Heart left ventricle (tissue), 13 donors: ENCODE measurements around the gene RHO.

ENCODE experiments used
- POLR2A ChIP-seq, 2 donors: fragments of 450-650 bp; IDR thresholded peaks; one replicate each; pipeline ENCODE4 v1.6.1; 2017; ENCODE audit warnings: antibody characterized with exemption in 2 of 2, mild to moderate bottlenecking in 2 of 2, moderate library complexity in 2 of 2
- TF ChIP-seq, protein P1 (sequence below), 12 donors: fragments of 200-600 bp; sonication (generic) in 4 of 12; IDR thresholded peaks; one replicate each; pipeline versions ENCODE4 v1.5.0 to v1.8.0; 2018 to 2022; ENCODE audit warnings: antibody characterized with exemption in 12 of 12, mild to moderate bottlenecking in 5 of 12
- donor health status: ischemic (EF 13 %, LVEDD 7.1; RV severe dilation, severe dysfunction).
- donor health status: DM: no; HTN: yes; CAD: no.
- donor health status: DM: no; HTN: no; CAD: no.
- donor health status: ischemic (EF 25% LVEDD 6.9; RV normal size, moderate dysfunction).
- donor health status: ischemic (EF 25% LVEDD 5.7; RV mildly dilated, moderate dysfunction).
- donor health status: ischemic (EF 35%, LVEDD 5.7; RV mildly dilated, moderate dysfunction).
- donor health status: nonischemic (EF 11% LVEDD 7.7; RV severe dilation, severe dysfunction).
- donor health status: DM: yes; HTN: yes; CAD: no.
- donor health status: PGD.
- donor health status: ischemic (EF 29% LVEDD 5.4; RV normal size, mild dysfunction).
- donor health status: nonischemic (EF 23%, LVEDD 6.1; RV moderate dilation, normal function).

DNA sequence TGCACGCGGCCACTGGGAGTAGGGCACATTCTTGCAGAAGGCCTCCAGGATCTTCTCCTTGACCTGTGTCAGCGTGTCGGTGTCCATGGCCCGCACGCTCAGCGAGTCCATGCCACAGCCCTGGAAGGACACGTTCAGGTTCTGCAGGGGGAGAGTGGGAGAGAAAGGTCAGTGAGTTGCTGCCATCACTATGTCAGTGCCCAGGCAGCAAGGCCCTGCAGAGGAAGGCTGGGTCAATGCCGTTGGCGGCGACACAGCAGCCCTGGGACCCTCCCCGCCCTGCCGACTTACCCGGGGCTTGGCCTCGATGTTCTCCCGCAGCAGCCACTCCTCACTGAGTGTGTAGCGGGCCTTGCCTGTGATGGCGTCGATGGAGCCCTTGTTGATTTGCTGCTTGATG lies 34.4 kb downstream of the RHO start:
- TF ChIP-seq, protein P1, sequence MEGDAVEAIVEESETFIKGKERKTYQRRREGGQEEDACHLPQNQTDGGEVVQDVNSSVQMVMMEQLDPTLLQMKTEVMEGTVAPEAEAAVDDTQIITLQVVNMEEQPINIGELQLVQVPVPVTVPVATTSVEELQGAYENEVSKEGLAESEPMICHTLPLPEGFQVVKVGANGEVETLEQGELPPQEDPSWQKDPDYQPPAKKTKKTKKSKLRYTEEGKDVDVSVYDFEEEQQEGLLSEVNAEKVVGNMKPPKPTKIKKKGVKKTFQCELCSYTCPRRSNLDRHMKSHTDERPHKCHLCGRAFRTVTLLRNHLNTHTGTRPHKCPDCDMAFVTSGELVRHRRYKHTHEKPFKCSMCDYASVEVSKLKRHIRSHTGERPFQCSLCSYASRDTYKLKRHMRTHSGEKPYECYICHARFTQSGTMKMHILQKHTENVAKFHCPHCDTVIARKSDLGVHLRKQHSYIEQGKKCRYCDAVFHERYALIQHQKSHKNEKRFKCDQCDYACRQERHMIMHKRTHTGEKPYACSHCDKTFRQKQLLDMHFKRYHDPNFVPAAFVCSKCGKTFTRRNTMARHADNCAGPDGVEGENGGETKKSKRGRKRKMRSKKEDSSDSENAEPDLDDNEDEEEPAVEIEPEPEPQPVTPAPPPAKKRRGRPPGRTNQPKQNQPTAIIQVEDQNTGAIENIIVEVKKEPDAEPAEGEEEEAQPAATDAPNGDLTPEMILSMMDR (IDR thresholded peaks at IDR 0.05): no peak
- TF ChIP-seq POLR2A (IDR thresholded peaks at IDR 0.05): no peak
